Cortex of kidney (tissue), 1 donor: Measurements from ENCODE around the gene PHF13.
A peak's percentile ranks its signal among the peaks of the same experiment; 100 is the strongest.

Experiments used
- DNase-seq: peaks from one replicate; lab custom pipeline; 2025; lab: John Stamatoyannopoulos, UW

The PHF13 gene

DNA sequence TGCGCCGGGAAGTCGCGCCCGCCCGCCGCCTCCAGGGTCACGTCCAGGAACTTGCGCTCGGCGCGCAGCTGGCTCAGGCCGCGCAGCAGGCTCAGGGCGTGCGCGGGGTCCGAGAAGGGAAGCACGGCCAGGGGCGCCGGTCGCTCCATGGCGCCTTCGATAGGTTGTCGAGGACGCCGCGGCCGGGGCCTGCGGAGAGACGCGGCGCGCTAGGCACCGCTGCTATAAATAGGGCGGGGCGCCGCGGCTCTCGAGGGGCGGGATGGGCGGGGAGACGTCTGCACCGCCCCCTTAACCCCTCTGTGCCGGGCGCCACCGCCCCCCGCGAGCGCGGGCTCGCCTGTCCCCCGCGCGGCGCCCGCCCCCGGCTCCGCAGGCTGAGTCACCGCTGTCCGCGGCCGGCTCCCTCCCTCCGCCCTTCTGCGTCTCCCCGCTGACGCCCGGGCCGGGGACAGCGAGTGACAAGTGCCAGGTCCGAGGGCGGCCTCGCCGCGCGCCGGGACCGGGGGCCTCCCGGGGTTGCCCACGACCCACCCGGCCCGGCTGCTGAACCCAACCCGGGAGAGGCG, 10.8 kb upstream of the PHF13 start, which contains the start of gene KLHL21:
KLHL21 (minus strand) TSS at position 201 of the 569 bp plus-strand sequence; CDS start at position 149, 52 bp downstream.
- peak; percentile 36 for DNase-seq

DNA sequence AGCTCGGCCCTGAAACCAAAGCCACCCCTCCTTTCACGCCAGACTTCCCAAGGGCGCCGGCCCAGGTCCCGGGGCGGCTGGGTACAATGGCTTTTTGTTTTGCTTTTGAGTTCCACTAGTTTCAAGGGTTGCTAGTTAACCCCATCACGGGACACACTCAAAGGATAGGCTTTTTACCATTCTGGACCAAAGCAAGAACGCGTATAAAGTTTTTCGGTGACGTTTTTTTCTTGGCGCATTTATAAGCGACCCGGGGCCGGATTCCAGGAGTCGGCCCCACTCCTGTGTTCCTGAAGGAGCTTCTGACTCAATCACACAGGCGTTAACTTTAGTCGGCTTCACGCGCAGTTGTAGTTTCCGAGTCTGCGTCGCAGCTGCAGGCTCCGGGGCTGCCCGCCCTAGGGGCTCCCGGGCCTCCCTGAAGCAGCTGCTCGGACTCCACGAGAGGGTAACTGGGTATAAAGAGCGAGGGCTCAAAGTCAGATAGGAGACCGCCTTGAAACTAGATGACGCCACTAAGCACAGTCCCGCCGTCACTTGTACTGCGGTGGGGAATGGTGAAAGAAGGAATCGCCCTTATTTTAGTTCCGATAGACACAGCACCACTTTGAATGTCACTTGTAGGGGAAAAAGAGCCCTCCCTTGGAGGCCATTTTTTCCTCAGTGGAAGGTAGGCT, 10.2 kb upstream of the PHF13 start:
- DNase-seq: no peak

DNA sequence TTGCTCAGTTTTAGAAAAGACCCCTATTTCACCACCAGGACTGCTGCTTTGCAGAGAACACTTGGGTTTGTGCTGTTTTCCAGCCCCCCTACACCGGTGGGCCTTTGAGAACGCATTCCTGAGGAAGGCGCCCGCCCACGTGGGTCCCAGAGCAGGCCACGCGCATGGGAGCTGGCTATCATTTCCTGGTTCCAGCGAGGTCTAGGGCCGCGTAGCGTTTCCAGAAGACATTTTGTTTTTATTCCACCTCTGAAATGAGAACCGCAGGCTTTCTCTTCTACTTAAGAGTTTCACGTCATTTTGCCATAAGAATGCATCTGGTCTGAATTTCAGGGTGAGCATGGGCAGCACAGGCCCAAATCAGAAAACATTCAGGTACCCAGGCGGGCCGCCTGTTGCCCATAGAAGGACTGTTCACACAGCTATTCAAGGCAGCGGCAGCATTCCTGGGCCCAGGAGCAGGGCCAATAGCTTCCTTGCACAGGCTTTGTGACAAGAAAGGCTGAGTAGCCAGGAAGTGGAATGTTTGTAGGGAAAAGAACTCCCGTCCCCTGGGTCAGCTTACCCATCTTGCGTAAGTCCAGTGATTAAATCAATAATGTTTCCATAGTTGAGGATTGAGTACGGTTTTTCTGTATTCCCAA, 9.5 kb upstream of the PHF13 start:
- no peak for DNase-seq

DNA sequence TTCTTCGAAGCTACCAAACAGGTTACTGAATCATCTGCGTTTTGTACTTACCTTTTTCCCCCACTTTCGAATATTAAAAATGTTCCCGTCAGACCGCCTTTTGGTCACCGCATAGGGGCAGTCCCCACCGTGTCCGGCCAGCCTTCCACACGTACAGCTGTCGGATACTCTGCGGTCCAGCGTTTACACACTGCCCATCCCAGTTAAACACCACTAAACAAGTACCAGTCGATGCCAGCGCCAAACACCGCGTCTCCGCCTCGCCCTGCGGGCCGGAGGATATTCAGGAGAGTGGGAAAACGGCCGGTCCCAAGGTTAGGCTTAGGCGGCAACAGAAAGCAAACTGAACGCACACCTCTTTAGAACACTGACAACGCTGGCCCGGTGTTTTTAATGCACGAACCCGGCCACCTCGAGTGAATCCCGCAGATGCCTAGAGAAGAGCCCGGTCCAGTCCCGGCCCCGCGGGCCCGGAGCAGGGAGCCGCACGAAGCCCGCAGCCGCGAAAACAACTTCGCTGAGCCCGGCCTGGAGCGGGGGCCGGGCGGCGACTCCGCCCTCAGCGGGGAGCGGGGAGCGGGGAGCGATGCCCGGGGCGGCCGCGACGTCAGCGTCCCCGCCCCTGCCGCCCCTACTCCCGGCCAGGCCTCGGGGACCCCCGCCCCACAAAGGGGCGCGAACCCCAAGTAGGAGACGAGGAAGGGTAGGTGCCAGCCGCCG, 730 bp upstream of the PHF13 start:
- no peak for DNase-seq

DNA sequence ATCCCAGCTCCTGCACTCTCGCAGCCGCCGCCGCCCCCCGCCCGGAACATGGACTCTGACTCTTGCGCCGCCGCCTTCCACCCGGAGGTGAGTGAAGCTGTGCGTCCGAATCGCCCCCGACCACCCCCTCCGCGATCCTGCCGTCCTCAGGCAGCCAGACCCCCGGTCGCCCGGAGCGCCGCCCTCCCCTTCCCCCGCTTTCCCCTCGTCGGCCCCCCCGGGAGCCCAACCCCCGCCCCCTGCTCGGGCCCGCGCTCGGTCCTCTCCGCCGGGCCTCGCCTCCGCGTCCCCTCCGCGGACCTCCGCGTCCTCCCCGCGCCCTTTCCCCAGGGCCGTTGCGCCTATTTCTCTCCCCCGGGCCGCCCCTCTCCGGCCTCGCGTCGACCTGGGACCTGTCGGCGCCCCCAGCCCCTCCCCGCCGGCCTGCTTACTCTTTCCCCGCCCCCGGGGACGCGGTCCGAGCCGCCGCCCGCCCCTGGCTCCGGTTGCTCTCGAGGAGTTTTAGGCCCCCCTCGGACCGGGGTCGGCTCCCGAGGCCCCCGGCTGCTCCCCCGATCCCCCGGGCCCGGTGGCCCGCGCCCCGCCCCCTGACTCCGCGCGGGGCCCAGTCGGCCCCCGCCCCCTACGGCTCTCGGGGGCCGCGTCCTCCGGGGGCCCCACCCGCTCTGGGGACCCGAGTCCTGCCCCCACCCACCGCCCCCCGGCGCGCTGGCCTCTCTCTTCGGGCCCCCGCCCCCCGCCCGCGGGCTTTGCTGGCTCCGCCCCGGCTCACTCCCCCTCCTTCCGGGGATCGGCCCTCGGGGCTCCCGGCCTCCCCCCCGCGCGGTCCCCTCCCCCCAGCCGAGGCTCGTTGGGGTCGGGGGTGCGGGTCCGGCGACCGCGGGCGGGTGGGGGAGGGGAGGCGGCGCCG, 743 bp downstream of the PHF13 start:
- DNase-seq: no peak

DNA sequence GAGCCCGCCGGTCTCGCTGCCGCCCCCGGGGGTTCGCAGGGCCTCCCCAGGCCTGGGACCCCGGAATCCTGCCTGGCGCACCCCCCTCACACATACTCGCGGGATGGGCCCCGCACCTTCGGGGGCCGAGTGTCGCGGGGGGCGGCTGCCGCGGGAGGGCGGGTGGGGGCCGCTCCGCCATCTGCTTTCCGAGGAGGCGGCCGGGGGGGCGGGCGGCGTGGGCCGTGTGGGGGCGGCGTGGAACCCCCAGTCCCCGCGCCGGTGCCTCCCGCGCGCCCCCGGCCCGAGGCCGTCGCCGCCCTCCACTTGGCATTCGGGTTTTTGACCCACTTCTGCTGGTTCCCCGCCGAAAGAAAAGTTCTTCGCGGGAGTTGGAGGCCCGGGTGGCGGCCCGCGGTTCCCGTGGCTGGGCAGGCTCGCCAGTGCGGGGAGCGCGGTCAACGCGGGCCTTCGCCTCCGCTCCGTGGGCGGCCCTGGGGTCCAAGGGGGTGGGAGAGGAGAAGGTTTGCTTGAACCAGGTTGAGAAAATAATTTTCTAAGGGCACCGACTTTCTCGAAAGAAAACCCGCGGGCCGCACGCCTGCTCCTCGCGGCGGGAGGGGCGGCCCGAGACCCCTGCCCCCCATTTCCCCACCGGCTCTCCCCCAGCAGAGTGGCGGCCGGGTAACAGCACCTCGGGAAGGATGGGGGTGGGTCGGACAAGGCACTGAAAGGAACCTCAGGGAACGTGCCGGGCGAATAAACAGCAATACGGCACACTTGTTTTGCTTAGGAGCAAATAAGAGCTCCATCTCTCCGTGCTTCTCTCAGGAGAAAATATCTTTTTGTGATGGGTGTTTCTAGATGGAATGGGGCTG, 1.6 kb downstream of the PHF13 start:
- no peak for DNase-seq

DNA sequence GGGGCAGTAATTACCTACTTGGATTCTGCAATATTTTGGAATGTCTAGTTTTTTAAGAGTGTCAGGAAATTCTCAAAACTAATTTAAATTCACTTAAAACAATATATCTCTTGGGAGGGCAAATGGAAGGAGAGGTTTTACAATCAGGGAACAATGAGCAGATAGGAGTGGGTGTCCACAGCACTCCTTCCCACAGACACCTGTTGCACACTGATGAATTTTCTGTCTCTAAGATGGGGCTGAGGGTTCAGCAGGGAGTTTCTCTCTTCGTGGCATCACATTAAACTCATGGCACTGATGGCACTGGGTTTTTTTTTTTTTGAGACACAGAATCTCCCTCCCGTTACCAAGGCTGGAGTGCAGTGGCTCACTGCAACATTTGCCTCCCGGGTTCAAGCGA, 5.5 kb downstream of the PHF13 start:
- no peak for DNase-seq

DNA sequence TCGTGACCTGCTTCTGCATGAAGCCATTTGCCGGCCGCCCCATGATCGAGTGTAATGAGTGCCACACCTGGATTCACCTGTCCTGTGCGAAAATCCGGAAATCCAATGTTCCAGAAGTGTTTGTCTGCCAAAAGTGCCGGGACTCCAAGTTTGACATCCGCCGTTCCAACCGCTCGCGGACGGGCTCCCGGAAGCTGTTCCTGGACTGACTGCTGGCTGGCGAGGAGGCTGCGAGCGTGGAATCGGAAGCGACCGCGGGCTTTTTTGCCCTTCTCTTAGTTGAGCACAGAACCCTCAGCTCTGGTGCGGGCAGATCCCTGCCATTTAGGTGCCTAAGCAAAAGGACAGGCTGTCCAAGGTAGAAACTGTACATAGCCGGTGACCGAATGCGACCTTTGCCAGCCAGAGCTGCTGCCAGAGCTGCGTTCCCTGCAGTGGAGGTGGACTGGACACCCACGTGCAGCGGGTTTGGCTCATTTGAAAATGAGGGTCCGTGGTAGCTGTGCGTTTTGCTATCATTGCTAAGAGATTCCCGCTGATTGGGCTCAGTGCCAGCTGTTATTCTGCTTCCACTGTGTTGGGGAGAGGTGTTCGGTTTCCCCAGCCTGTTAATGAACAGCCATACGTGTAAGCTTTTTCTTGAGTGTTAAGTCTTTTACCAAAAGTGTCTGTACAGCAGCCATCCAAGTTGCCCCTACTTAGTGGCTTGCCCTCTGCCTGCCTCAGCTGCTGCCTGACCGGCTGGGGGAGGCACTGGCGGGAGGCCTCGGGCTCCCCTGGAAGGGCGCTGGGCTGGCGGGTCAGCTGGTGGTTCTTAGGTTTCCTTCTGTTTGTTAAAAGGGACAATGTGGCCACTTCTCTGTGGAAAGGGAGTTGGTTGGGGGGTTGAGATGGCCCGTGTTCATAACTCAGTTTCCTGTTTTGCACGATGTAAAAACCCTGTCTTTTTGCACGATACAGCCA, 8.2 kb downstream of the PHF13 start:
- DNase-seq: no peak

DNA sequence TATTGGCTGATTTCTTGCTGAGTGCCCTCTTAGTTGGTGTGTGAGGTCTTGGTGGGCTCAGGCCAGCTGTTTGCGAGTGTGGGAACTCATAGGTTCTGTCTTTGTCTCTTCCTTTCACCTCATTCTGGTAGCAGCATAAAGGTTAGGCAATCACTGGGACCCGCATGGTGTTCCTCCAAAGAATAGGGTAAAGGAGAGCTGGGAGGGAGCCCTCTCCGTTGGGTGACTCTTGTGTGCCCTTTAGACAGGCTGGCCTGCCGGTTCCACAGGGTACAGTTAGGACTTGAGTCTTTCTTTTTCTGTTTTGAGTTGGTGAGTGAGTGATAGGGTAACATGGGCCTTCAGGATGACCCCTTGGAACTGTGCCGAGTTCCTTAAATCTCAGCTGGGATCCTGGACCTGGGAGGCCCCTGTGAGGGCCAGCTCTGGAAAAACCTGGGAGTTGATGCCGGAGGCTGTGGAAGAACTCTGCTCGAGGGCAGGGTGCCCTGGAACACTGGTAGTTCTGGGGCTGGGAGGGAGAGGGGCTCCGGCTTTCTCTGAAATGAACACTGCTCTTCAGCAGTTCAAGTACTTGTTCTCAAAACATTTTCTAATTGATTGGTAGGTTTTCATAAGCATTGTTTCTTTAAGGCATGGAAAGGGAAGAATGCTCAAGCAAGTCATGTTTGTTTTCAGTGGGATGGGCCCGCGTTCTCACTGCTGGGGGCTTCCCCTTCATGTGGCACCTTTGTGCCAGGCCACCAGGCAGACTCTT, 9.0 kb downstream of the PHF13 start:
- DNase-seq: no peak

DNA sequence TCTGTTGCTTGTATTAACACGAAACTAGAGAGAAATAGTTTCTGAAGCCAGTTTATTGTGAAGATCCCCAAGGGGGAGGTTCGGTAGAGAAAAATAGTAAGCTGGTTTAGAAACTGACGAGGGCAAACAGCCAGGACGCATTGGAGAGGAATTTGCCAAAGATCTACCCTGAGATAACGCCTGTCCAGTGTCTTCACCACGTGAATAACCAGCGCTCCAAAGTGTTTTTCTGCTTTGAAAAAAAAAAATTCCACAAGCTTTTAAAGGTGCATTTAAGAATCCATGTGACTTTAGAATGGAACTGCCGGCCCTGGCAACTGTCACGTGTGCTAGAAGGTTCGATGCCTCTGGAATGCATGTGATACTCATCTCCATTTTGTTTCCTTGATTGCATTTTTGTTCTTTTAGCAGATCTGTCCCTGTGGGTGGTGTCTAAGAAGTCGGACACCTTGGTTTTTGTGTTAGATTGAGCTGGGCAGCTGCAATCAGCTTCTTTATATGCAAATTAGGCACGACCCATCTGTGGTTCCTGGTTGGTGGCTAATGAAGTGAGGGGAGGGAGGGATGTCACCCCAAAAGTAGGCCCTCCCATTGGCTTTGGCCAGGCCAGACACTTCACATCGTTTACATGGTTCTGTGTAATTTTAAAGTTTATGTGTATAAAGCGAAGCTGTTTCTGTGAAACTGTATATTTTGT, 9.9 kb downstream of the PHF13 start:
- DNase-seq: no peak

DNA sequence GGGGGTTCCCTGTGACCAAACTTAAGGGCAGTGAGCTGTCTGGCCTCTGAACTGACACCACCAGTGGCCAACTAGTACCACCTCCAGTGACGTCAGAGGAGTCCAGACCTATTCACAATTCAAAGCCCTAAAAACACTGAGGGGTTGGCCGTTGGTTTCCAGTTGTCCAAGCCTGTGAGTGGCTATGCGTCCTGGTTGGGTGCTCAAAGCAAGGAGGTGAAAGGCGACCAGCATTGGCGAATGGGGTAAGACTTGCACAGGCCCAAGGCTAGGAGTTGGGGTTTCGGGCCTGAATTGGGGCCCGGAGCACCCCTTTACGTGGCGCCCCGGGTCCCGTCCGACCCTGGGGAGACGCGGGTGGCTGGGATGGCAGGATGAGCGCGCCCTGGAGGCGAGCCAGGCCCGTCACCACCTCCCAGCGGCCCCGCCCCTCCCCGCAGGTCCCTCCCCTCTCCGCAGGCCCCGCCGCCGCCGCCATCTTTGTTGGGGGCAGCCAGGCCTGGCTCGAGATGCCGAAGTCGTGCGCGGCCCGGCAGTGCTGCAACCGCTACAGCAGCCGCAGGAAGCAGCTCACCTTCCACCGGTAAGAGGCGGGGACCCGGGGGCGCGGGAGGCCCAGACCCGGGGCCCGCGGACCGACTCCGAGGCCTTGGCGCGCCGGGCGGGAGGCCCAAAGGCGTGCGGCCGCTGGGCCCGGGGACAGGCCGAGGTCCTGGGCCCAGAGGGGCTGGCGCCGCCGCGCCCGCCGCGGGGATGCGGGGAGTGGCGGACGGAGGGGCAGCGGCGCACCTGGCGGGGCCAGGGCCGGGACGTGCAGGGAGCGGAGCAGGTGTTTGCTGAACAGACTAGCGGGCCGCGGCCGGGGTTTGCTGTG, 11.4 kb downstream of the PHF13 start, which contains the start of gene THAP3:
THAP3 (plus strand) TSS at position 159 of the 874 bp plus-strand sequence; CDS start at position 510, 351 bp downstream.
- DNase-seq: no peak

DNA sequence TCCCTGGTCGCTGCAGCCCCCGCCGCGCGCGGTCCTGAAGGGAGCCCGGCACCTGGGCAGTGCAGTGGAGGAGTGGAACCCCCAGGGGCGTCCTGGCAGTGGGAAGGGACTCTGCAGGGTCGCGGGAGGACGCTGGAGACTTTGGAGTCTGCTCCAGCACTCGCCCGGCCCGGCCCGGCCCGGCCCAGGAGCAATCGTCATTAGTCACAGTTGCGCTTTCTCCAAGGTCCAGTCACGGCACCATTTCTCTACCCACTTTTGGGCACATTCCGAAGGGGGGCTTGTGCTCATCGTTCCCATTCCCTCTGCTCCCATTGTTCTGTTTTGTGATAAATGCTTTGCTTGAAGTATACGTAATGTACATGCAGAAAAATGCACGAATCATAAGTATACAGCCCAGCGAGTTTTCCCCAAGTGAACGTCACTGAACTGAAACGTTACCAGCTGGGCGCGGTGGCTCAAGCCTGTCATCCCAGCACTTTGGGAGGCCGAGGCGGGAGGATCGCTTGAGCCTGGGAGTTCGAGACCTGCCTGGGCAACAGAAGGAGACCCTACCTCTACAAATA, 12.1 kb downstream of the PHF13 start:
- no peak for DNase-seq

DNA sequence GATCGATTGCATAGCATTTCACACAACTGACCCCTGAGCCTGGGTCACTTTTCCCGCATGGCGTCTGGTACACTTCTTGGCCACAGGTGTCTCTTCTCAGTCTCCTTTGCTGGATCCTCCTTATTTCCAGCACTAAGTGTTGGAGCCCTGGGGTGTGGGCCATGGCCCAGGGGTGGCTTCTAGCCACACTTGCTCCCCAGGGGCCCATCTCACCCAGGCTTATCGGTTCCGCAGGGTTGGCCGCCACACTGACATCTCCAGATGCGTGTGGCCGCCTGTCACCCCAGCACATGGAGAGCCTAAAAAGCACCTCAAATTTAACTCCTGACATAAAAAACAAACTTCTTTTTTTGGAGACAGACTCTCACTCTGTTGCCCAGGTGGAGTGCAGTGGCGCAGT, 13.5 kb downstream of the PHF13 start:
- DNase-seq: no peak

DNA sequence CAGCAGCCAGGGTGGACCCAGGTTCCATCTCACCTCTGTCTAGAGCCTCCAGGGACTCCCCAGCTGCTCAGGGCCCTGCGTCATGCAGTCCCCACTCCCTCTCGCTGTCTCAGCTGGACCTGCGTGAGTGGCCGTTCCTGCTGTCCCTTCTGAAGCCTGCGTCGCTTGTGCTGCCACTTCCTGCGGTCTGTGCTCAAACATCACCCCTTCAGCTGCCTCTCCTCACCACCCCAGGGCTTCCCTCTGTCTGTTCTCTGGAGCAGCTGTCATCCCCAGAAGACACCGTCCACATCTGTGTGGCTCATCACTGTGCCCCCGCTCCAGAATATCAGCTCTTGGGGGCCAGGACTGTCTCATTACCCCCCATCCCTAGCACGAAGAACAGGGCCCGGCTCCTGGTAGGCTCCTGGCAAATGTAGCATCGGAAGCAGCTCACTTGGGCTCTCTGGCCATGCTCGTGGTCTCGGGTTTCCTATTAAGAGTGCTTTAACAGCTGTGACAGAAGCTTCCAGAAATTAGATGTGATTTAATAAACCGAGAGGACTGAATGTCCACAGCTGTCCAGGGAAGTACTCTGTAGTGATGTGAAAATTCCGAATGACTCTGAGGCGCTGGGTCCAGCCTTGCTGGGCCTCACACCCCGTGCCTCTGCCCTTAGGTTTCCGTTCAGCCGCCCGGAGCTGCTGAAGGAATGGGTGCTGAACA, 14.5 kb downstream of the PHF13 start:
- DNase-seq: no peak

DNA sequence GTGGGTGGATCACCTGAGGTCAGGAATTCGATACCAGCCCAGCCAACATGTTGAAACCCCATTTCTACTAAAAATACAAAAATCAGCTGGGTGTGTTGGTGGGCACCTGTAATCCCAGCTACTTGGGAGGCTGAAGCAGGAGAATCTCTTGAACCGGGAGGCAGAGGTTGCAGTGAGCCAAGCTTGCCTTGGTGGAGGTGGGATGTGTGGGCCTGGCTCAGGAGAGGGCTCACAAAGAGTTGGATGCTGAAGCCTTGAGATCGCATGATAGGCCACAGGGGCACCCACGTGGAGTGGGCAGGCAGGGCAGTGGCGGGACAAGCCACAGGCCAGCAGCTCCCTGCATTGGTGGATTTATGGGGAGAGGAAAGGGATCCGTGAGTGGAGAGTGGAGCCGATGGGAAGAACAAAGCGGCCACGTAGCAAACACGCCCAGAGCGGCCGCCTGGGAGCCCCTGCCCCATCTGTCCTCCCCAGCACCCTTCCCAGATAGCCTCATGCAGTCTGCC, 15.5 kb downstream of the PHF13 start:
- no peak for DNase-seq

DNA sequence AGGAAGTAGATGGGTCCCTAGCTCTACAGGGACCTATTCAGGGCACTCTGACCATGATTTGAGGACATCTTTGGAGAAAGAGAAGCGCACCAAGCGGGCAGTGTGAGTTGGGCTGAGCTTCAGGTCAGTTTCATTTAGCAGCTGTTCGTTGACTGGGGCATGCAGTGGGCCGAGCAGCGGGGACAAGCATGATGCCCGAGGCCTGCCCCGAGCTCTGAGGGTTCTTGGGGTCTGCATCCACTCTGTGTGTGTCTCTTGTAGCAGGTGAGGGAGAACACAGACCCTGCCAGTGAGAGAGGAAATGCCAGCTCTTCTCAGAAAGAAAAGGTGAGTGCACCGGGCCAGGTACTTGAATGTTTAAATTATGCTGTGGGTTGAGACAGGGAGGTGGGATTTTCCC, 16.5 kb downstream of the PHF13 start:
- no peak for DNase-seq
